ENCODE measurements around the gene SYNGR2. TPM values are rescaled to one million over a fixed set of nuclear protein-coding genes. Genes with fewer than 3 reads are reported as not detected.

SYNGR2 gene
- total RNA-seq, 1 donor from 2014 or later: 217 TPM

- intact Hi-C loops (cut with DNase I): no loop called here
- ATAC-seq (no peak), DNase-seq (peak; percentile 80)
- H3K4me3 ChIP-seq: no peak overlapping the region
- H3K27me3 ChIP-seq (ENCODE audit: low read depth): no peaks in the 10 kb centered on the region
- no peaks in the 10 kb centered on the region for H3K9me3 ChIP-seq
- H3K27ac ChIP-seq: no peak overlapping the region
- peaks cover 17% of the 10 kb centered on the region for H3K36me3 ChIP-seq
- TF ChIP-seq, protein P1, sequence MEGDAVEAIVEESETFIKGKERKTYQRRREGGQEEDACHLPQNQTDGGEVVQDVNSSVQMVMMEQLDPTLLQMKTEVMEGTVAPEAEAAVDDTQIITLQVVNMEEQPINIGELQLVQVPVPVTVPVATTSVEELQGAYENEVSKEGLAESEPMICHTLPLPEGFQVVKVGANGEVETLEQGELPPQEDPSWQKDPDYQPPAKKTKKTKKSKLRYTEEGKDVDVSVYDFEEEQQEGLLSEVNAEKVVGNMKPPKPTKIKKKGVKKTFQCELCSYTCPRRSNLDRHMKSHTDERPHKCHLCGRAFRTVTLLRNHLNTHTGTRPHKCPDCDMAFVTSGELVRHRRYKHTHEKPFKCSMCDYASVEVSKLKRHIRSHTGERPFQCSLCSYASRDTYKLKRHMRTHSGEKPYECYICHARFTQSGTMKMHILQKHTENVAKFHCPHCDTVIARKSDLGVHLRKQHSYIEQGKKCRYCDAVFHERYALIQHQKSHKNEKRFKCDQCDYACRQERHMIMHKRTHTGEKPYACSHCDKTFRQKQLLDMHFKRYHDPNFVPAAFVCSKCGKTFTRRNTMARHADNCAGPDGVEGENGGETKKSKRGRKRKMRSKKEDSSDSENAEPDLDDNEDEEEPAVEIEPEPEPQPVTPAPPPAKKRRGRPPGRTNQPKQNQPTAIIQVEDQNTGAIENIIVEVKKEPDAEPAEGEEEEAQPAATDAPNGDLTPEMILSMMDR (IDR thresholded peaks at IDR 0.05): peak; percentile 56
- peaks cover 59% of the 10 kb centered on the region for H3K4me1 ChIP-seq
These were observed 34.1 kb upstream of the SYNGR2 start for GRCh38 chr17:78133971-78134898.

DNA sequence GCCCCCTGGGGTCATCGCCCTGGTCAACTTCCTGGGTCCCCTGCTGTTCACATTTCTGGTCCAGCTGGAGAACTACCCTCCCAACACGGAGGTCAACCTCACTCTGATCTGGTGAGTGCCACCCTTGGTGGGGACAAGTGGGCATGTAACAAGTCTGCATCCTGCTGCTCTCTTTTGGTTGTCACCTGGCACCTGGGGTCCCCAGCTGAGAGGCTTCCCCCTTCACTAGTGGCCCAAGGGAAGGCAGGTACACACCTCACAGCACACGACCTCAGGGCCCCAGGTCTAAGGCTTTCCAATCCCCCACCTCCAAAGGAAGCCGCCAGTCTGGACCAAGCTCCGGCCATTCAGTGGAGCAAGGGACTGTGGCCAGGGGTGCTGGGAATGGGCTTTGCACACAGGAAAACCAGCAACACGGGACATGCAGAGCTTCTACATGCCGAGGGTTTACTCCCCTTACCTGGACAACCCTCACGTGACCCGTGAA, 33.4 kb upstream of the SYNGR2 start:
- Histone ChIP-seq H3K27me3 (ENCODE audit: low read depth) (no peaks in the 10 kb centered on the region), H3K4me1 (peaks cover 55% of the 10 kb centered on the region), H3K4me3 (no peak overlapping the region), H3K9me3 (no peaks in the 10 kb centered on the region), H3K27ac (no peak overlapping the region), H3K36me3 (peaks cover 17% of the 10 kb centered on the region)
- DNase-seq (no peak), ATAC-seq (no peak)
- TF ChIP-seq, protein P1 (IDR thresholded peaks at IDR 0.05): no peak
- intact Hi-C loops (cut with DNase I): no loop called here

DNA sequence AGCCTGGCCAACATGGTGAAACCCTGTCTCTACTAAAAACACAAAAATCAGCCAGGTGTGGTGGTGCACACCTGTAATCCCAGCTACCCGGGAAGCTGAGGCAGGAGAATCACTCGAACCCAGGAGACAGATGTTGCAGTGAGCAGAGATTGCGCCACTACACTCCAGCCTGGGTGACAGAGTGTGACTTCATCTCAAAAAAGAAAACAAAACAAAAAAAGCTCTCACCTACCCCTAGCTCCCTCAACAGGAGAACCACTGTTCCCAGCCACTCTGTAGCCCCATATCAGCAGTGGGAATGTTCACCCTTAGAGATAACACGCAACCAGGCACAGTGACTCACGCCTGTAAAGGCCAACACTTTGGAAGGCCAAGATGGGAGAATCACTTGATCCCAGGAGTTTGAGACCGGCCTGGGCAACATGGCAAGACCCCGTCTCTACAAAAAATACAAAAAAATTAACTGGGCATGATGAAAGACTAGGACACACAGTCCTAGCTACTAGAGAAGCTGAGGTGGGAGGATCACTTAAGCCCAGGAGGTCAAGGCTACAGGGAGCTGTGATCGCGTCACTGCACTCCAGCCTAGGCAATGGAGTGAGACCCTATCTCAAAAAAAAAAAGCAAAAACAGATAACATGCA, 32.4 kb upstream of the SYNGR2 start:
- Histone ChIP-seq H3K4me1 (peaks cover 53% of the 10 kb centered on the region), H3K9me3 (no peaks in the 10 kb centered on the region), H3K27me3 (ENCODE audit: low read depth) (no peaks in the 10 kb centered on the region), H3K27ac (no peak overlapping the region), H3K36me3 (peaks cover 17% of the 10 kb centered on the region), H3K4me3 (no peak overlapping the region)
- TF ChIP-seq, protein P1 (IDR thresholded peaks at IDR 0.05): no peak
- no peak for DNase-seq
- no peak for ATAC-seq
- intact Hi-C loops (cut with DNase I): no loop called here

DNA sequence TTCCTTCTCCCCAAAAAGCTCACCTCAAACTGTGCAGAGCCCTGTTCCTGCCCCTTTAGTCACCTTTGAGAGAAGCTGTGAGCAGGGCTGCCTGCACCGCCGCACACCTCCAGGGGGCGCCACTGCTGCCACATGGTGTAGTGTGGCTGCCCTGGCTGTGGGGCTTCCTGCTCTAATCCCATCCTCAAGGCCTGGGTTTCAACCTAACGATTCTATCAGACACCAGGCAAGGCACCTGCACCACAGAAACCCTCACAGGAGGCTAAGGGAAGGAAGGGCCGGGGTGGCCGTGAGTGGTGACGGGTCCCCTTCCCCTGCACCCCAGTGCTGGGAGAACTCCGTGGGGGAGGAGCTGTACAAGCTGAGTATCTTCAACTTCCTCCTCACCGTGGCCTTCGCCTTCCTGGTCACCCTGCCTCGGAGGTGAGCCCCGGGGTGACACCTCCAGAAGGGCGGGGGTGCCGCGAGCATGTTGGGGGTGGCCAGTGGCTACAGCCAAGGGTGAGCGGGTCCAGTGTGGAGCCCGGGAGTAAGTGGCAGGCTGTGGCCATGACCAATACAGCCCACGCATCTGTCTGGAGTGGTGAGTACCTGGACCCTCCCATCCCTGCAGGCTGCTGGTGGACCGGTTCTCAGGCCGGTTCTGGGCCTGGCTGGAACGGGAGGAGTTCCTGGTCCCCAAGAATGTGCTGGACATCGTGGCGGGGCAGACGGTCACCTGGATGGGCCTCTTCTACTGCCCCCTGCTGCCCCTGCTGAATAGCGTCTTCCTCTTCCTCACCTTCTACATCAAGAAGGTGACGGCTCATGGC, 30.8 kb upstream of the SYNGR2 start:
- intact Hi-C loops (cut with DNase I): no loop called here
- Histone ChIP-seq H3K9me3 (no peaks in the 10 kb centered on the region), H3K4me1 (peaks cover 53% of the 10 kb centered on the region), H3K27me3 (ENCODE audit: low read depth) (no peaks in the 10 kb centered on the region), H3K4me3 (no peak overlapping the region), H3K36me3 (peaks cover 17% of the 10 kb centered on the region), H3K27ac (no peak overlapping the region)
- TF ChIP-seq, protein P1 (IDR thresholded peaks at IDR 0.05): peak; percentile 37
- DNase-seq (no peak), ATAC-seq (no peak)
